GM19463 (cell line): ENCODE measurements around the gene CWC27.
A peak's percentile ranks its signal among the peaks of the same experiment; 100 is the strongest.

Experiments
- ATAC-seq: cut with Tn5 transposase; IDR thresholded peaks from one replicate; pipeline ENCODE4 v1.9.1; 2021; ENCODE audit warnings: mild to moderate bottlenecking, moderate library complexity; ENCODE audit not compliant: unreplicated experiment

Gene CWC27

GRCh38 chr5:65030056-65030455 lies 261.3 kb downstream of the CWC27 start:
- ATAC-seq = no peak

- ATAC-seq = no peak
Observed at GRCh38 chr5:65032250-65032649, 263.5 kb downstream of the CWC27 start.

GRCh38 chr5:65034029-65034812 lies 265.5 kb downstream of the CWC27 start:
- no peak for ATAC-seq

- ATAC-seq = no peak
Observed at GRCh38 chr5:65034813-65035209, 266.1 kb downstream of the CWC27 start.

GRCh38 chr5:65035211-65036206 lies 266.8 kb downstream of the CWC27 start:
- peak; percentile 80 for ATAC-seq

- ATAC-seq = no peak
Observed at GRCh38 chr5:65037831-65038815, 269.4 kb downstream of the CWC27 start.

GRCh38 chr5:65041296-65042158 lies 272.8 kb downstream of the CWC27 start:
- no peak for ATAC-seq

- ATAC-seq = peak; percentile 35
Observed at GRCh38 chr5:65043843-65044359, 275.2 kb downstream of the CWC27 start.

- no peak for ATAC-seq
Observed at GRCh38 chr5:65047225-65047624, 278.5 kb downstream of the CWC27 start.

GRCh38 chr5:65047948-65048690 lies 279.4 kb downstream of the CWC27 start:
- peak; percentile 67 for ATAC-seq

- no peak for ATAC-seq
Observed at GRCh38 chr5:65050140-65050539, 281.4 kb downstream of the CWC27 start.

GRCh38 chr5:65050826-65051498 lies 282.2 kb downstream of the CWC27 start:
- no peak for ATAC-seq

- ATAC-seq = no peak
Observed at GRCh38 chr5:65055938-65056337, 287.2 kb downstream of the CWC27 start.

GRCh38 chr5:65059681-65060598 lies 291.2 kb downstream of the CWC27 start:
- ATAC-seq = peak; percentile 23

GRCh38 chr5:65061250-65061973 lies 292.7 kb downstream of the CWC27 start:
- ATAC-seq = peak; percentile 55

GRCh38 chr5:65061974-65062353 lies 293.2 kb downstream of the CWC27 start:
- peak; percentile 26 for ATAC-seq
